SK-N-SH treated with all-trans-retinoic acid at 6 μM for 48 hours (cell line): ENCODE measurements around the gene GPR137.

Source experiments
- ARNTL ChIP-seq: fragments of 450-650 bp; formaldehyde crosslinking; IDR thresholded peaks from 2 replicates; pipeline ENCODE4 v1.5.0; 2020; ENCODE audit warnings: low read depth, mild to moderate bottlenecking, moderate library complexity, borderline replicate concordance
- BACH2 ChIP-seq: fragments of 250-450 bp; sonication (Bioruptor Pico); IDR thresholded peaks from 2 replicates; pipeline ENCODE4 v1.9.0; 2021; ENCODE audit warnings: mild to moderate bottlenecking, borderline replicate concordance
- CREB5 ChIP-seq: fragments of 250-450 bp; sonication (Bioruptor Pico); IDR thresholded peaks from 2 replicates; pipeline ENCODE4 v1.5.1; 2020; ENCODE audit warnings: low read depth, mild to moderate bottlenecking, moderate library complexity
- OSR1 ChIP-seq: fragments of 250-450 bp; sonication (Bioruptor Pico); IDR thresholded peaks from 2 replicates; pipeline ENCODE4 v1.8.0; 2022; ENCODE audit warnings: moderate library complexity, mild to moderate bottlenecking, inconsistent platforms
- PATZ1 ChIP-seq: fragments of 250-450 bp; sonication (Bioruptor Pico); IDR thresholded peaks from 2 replicates; pipeline ENCODE4 v1.8.0; 2020; ENCODE audit warnings: mild to moderate bottlenecking, moderate library complexity, borderline replicate concordance
- PPARA ChIP-seq: fragments of 250-450 bp; sonication (Bioruptor Pico); IDR thresholded peaks from 2 replicates; pipeline ENCODE4 v1.5.0; 2020; ENCODE audit warnings: mild to moderate bottlenecking, borderline replicate concordance
- RARB ChIP-seq: fragments of 250-450 bp; sonication (Bioruptor Pico); IDR thresholded peaks from 2 replicates; pipeline ENCODE4 v1.8.0; 2021; ENCODE audit warnings: mild to moderate bottlenecking, moderate library complexity
- SNAI2 ChIP-seq: fragments of 250-450 bp; sonication (Bioruptor Pico); IDR thresholded peaks from 2 replicates; pipeline ENCODE4 v1.5.0; 2020; ENCODE audit warnings: mild to moderate bottlenecking, moderate library complexity
- ZFP30 ChIP-seq: fragments of 450-650 bp; formaldehyde crosslinking; IDR thresholded peaks from 2 replicates; pipeline ENCODE4 v1.5.0; 2022; ENCODE audit warnings: mild to moderate bottlenecking, moderate library complexity
- ZNF70 ChIP-seq: fragments of 450-650 bp; formaldehyde crosslinking; IDR thresholded peaks from 2 replicates; pipeline ENCODE4 v1.5.0; 2020; ENCODE audit warnings: mild to moderate bottlenecking, moderate library complexity
- TF ChIP-seq, protein P1 (sequence below): fragments of 250-450 bp; sonication (Bioruptor Pico); IDR thresholded peaks from 2 replicates; pipeline ENCODE4 v1.8.0; 2021; ENCODE audit warnings: low read depth, mild to moderate bottlenecking, moderate library complexity, borderline replicate concordance
- TF ChIP-seq, protein P2 (sequence below): fragments of 250-450 bp; sonication (Bioruptor Pico); IDR thresholded peaks from 2 replicates; pipeline ENCODE4 v1.5.0; 2020; ENCODE audit warnings: mild to moderate bottlenecking, moderate library complexity

- TF ChIP-seq RARB = no peak
- TF ChIP-seq ZFP30 = no peak
- TF ChIP-seq, protein P1, sequence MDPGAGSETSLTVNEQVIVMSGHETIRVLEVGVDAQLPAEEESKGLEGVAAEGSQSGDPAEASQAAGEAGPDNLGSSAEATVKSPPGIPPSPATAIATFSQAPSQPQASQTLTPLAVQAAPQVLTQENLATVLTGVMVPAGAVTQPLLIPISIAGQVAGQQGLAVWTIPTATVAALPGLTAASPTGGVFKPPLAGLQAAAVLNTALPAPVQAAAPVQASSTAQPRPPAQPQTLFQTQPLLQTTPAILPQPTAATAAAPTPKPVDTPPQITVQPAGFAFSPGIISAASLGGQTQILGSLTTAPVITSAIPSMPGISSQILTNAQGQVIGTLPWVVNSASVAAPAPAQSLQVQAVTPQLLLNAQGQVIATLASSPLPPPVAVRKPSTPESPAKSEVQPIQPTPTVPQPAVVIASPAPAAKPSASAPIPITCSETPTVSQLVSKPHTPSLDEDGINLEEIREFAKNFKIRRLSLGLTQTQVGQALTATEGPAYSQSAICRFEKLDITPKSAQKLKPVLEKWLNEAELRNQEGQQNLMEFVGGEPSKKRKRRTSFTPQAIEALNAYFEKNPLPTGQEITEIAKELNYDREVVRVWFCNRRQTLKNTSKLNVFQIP (CRISPR knock-in tag) = no peak
- no peak for TF ChIP-seq OSR1 (CRISPR knock-in tag)
- TF ChIP-seq CREB5 (CRISPR knock-in tag) = no peak
- no peak for TF ChIP-seq ARNTL (CRISPR knock-in tag)
- TF ChIP-seq, protein P2, sequence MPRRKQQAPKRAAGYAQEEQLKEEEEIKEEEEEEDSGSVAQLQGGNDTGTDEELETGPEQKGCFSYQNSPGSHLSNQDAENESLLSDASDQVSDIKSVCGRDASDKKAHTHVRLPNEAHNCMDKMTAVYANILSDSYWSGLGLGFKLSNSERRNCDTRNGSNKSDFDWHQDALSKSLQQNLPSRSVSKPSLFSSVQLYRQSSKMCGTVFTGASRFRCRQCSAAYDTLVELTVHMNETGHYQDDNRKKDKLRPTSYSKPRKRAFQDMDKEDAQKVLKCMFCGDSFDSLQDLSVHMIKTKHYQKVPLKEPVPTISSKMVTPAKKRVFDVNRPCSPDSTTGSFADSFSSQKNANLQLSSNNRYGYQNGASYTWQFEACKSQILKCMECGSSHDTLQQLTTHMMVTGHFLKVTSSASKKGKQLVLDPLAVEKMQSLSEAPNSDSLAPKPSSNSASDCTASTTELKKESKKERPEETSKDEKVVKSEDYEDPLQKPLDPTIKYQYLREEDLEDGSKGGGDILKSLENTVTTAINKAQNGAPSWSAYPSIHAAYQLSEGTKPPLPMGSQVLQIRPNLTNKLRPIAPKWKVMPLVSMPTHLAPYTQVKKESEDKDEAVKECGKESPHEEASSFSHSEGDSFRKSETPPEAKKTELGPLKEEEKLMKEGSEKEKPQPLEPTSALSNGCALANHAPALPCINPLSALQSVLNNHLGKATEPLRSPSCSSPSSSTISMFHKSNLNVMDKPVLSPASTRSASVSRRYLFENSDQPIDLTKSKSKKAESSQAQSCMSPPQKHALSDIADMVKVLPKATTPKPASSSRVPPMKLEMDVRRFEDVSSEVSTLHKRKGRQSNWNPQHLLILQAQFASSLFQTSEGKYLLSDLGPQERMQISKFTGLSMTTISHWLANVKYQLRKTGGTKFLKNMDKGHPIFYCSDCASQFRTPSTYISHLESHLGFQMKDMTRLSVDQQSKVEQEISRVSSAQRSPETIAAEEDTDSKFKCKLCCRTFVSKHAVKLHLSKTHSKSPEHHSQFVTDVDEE = no peak
- TF ChIP-seq SNAI2 = no peak
- TF ChIP-seq ZNF70 = no peak
- TF ChIP-seq PATZ1 (CRISPR knock-in tag) = no peak
- no peak for TF ChIP-seq PPARA (CRISPR knock-in tag)
- TF ChIP-seq BACH2 (CRISPR knock-in tag) = no peak
Measured at GRCh38 chr11:64244966-64245365, 40.7 kb upstream of the GPR137 start.
